K562 (cell line): ENCODE results near the gene AP3B2. TPM values are rescaled to one million over a fixed set of nuclear protein-coding genes. Genes with fewer than 3 reads are reported as not detected.

Source experiments
- ATAC-seq: fragments of 200-7000 bp; cut with Tn5 transposase; 3 replicates; pipeline ENCODE4 v1.9.1; 2020; ENCODE audit warnings: moderate library complexity
- BruUV-seq: library from RNA; stranded (reverse); fragments of 400-500 nt; replicated peaks from 2 replicates; lab custom pipeline; 2021; lab: Mats Ljungman, UMichigan
- CTCF ChIA-PET: fragments of 300-600 bp; formaldehyde crosslinking; extraction: SDS; loops from one replicate; lab custom pipeline; 2021; ENCODE audit warnings: low intra/inter-chr PET ratio; lab: Yijun Ruan, JAX
- POLR2A ChIA-PET: fragments of 300-600, 350-650 bp; sonication (Branson Sonifier 250); formaldehyde crosslinking; extraction: SDS; loops from one replicate; lab custom pipeline; 2021; ENCODE audit warnings: antibody characterized with exemption, inconsistent platforms; lab: Yijun Ruan, JAX
- DNase-seq, 4 experiments: peaks; one replicate each; pipeline versions ENCODE4 v3.0.0 to v3.0.0-alpha.2; 2011 to 2018; ENCODE audit warnings: low spot score in 3 of 4, mixed read lengths in 3 of 4; ENCODE audit errors: extremely low read depth in 1 of 4
- FAIRE-seq: peaks from 2 replicates; lab custom pipeline; 2011; peaks lifted over from hg19 to GRCh38; lab: Jason Lieb, UNC
- H2AFZ ChIP-seq: 2 replicates; pipeline ENCODE4 v1.6.0; 2011; ENCODE audit warnings: low read depth, low read length, control low read depth, inconsistent platforms
- H3K27ac ChIP-seq: fragments of 200-600 bp; 3 replicates; pipeline ENCODE4 v1.8.0; 2011; ENCODE audit warnings: low read depth, mild to moderate bottlenecking, control low read depth, inconsistent platforms, low read length, moderate library complexity, mixed read lengths; ENCODE audit errors: extremely low read depth
- H3K27me3 ChIP-seq, 2 experiments: fragments of 300-600 bp in 1 of 2; 2 replicates in 1 of 2; 3 replicates in 1 of 2; pipeline versions ENCODE4 v1.6.0 to v1.8.0; 2011; ENCODE audit warnings: inconsistent platforms in 2 of 2, low read length in 2 of 2, mild to moderate bottlenecking in 1 of 2, mixed read lengths in 1 of 2, moderate library complexity in 1 of 2; ENCODE audit not compliant: control insufficient read depth in 2 of 2, insufficient read depth in 2 of 2
- H3K36me3 ChIP-seq: fragments of 300-600 bp; 3 replicates; pipeline ENCODE4 v1.8.0; 2011; ENCODE audit warnings: mild to moderate bottlenecking, low read length, inconsistent platforms; ENCODE audit not compliant: control insufficient read depth, insufficient read depth
- H3K4me1 ChIP-seq, 2 experiments: fragments of 200-600 bp in 1 of 2; replicated peaks in 1 of 2; 2 replicates in 1 of 2; 3 replicates in 1 of 2; pipeline versions ENCODE4 v1.5.1 to v1.8.0; 2011; ENCODE audit warnings: inconsistent platforms in 2 of 2, low read length in 2 of 2, mild to moderate bottlenecking in 1 of 2, mixed read lengths in 1 of 2, moderate library complexity in 1 of 2; ENCODE audit not compliant: control insufficient read depth in 2 of 2, insufficient read depth in 2 of 2
- H3K4me2 ChIP-seq: 2 replicates; pipeline ENCODE4 v1.6.1; 2011; ENCODE audit warnings: low read length, control low read depth, inconsistent platforms, mixed read lengths; ENCODE audit not compliant: insufficient read depth
- H3K4me3 ChIP-seq: fragments of 200-600 bp; sonication (generic), shearing (Covaris generic); 2 replicates; pipeline ENCODE4 v1.5.1; 2016; ENCODE audit warnings: control low read depth, inconsistent platforms
- H3K79me2 ChIP-seq: fragments of 200-600 bp; 3 replicates; pipeline ENCODE4 v1.8.0; 2011; ENCODE audit warnings: low read length, inconsistent platforms; ENCODE audit not compliant: control insufficient read depth, insufficient read depth
- H3K9ac ChIP-seq, 2 experiments: 2 replicates each; pipeline versions ENCODE4 v1.6.0 to v1.6.1; 2011; ENCODE audit warnings: low read depth in 2 of 2, low read length in 2 of 2, control low read depth in 1 of 2, inconsistent platforms in 1 of 2, mild to moderate bottlenecking in 1 of 2, mixed read lengths in 1 of 2; ENCODE audit not compliant: insufficient read depth in 1 of 2
- H3K9me1 ChIP-seq: one replicate; pipeline ENCODE4 v1.6.0; 2011; ENCODE audit warnings: inconsistent platforms, mild to moderate bottlenecking, low read length, moderate library complexity; ENCODE audit not compliant: control insufficient read depth, insufficient read depth
- H3K9me3 ChIP-seq: replicated peaks from 2 replicates; pipeline ENCODE4 v1.5.1; 2011; ENCODE audit warnings: low read depth, low read length, inconsistent platforms; ENCODE audit not compliant: control insufficient read depth, insufficient read depth
- H4K20me1 ChIP-seq: replicated peaks from 2 replicates; pipeline ENCODE4 v1.6.1; 2011; ENCODE audit warnings: low read length, inconsistent platforms, mixed read lengths; ENCODE audit not compliant: control insufficient read depth, insufficient read depth
- CC2D1A ChIP-seq: fragments of 450-650 bp; IDR thresholded peaks from 2 replicates; pipeline ENCODE4 v1.6.1; 2017; ENCODE audit warnings: mild to moderate bottlenecking
- KAT2B ChIP-seq: IDR thresholded peaks from one replicate; pipeline ENCODE4 v1.6.1; 2012; ENCODE audit warnings: low read depth, mild to moderate bottlenecking, control low read depth, inconsistent platforms, low read length, moderate library complexity
- MEF2D ChIP-seq: conservative IDR thresholded peaks from 2 replicates; pipeline ENCODE4 v1.6.1; 2016; ENCODE audit warnings: low read depth, missing genetic modification characterization, missing compliant biosample characterization
- NFIC ChIP-seq: fragments of 450-650 bp; IDR thresholded peaks from 2 replicates; pipeline ENCODE4 v1.6.1; 2017; ENCODE audit warnings: mild to moderate bottlenecking, inconsistent platforms
- RBBP5 ChIP-seq: fragments of 200-600 bp; sonication (generic); IDR thresholded peaks from 2 replicates; pipeline ENCODE4 v1.6.1; 2012; ENCODE audit warnings: borderline replicate concordance, mild to moderate bottlenecking, low read length, control low read depth, inconsistent platforms; ENCODE audit not compliant: insufficient read depth, poor library complexity, severe bottlenecking
- RNF2 ChIP-seq: sonication (generic); IDR thresholded peaks from 2 replicates; pipeline ENCODE4 v1.6.1; 2016
- SIX5 ChIP-seq, 2 experiments: IDR thresholded peaks; 2 replicates each; pipeline ENCODE4 v1.6.1; 2011; ENCODE audit warnings: low read length in 2 of 2, borderline replicate concordance in 1 of 2, low read depth in 1 of 2, mild to moderate bottlenecking in 1 of 2, moderate library complexity in 1 of 2; ENCODE audit not compliant: insufficient read depth in 1 of 2
- TEAD4 ChIP-seq, 2 experiments: sonication (generic) in 1 of 2; formaldehyde crosslinking in 1 of 2; IDR thresholded peaks; 2 replicates each; pipeline versions ENCODE4 v1.6.1 to v1.8.0; 2012 to 2022; ENCODE audit warnings: borderline replicate concordance in 1 of 2, inconsistent platforms in 1 of 2, low read length in 1 of 2, mild to moderate bottlenecking in 1 of 2, missing genetic modification reagents in 1 of 2
- ZNF263 ChIP-seq: sonication (generic); formaldehyde crosslinking; IDR thresholded peaks from 2 replicates; pipeline ENCODE4 v1.8.0; 2022; ENCODE audit warnings: mild to moderate bottlenecking, missing genetic modification reagents, borderline replicate concordance
- WGBS: fragments of 100-300 bp; shearing (Covaris generic); methylation state at CpG from one replicate; pipeline ENCODE4 v1.1.6; 2016; ENCODE audit warnings: low coverage, mixed read lengths; ENCODE audit not compliant: insufficient coverage; ENCODE audit errors: missing lambda C conversion rate; 5-methylcytosine and 5-hydroxymethylcytosine counted together
- in situ Hi-C: fragments of 300-500 bp; cut with MboI; formaldehyde crosslinking; loops from 4 replicates; pipeline ENCODE4 v1.15.0; 2018; ENCODE audit warnings: inconsistent platforms, mixed read lengths
- intact Hi-C: fragments of 100-400 bp; cut with micrococcal nuclease; formaldehyde crosslinking; loops from 2 replicates; pipeline ENCODE4 v1.14.2; 2022
- polyA plus RNA-seq, 8 experiments: library from polyadenylated mRNA; depleted of rRNA in 4 of 8; stranded (reverse) in 5 of 8; unstranded in 3 of 8; fragments of >200 nt; fragmentation: Nextera tagmentation in 2 of 8; fragmentation: Illumina TruSeq in 1 of 8; extraction: Ambion mirVana in 2 of 8; extraction: Trizol in 1 of 8; gene quantifications; 2 replicates each; pipeline versions ENCODE4 v1.2.1 to v1.2.3, GENCODE V29; 2011 to 2014; ENCODE audit warnings: inconsistent platforms in 1 of 8, missing spikeins in 1 of 8
- total RNA-seq, 7 experiments: library from RNA; depleted of rRNA in 6 of 7; stranded (reverse); fragments of >200 nt in 6 of 7; fragmentation: Illumina TruSeq in 2 of 7; extraction: Trizol in 2 of 7; gene quantifications; 2 replicates each; pipeline versions ENCODE4 v1.2.1 to v1.2.3, GENCODE V29; 2011 to 2021; ENCODE audit warnings: low replicate concordance in 1 of 7

AP3B2 gene
- total and polyA plus RNA-seq, 9 of the 15 experiments (the other 6 are each of a cell fraction or from before 2014, with no cell fraction given): 0.03 to 0.15 (median 0.10) TPM; not detected in 2

GRCh38 chr15:82646250-82647044 lies 63.2 kb downstream of the AP3B2 start:
- WGBS: 4% methylated on average over 49 of the region's 56 CpGs
- peak; percentile 57 to 79 (median 70) for DNase-seq
- ChIA-PET POLR2A (interaction anchor here (0.6 to 2.8 kb wide), 10 partner anchors 8 to 158 kb away, joined by 3 to 12 read pairs (median 3); partner anchors contain the start of gene RPS17), CTCF (no interaction called here)
- intact Hi-C loops: loop anchor here (2.0 to 10.0 kb wide), 2 partner anchors 106 to 158 kb away; partner anchors contain the start of genes FSD2, RPS17 and WHAMM
- Histone ChIP-seq H3K9me3 (no peaks in the 10 kb centered on the region), H4K20me1 (no peaks in the 10 kb centered on the region), H3K27me3 (no peaks in the 10 kb centered on the region), H2AFZ (peak overlapping the region; percentile 84), H3K4me3 (peak overlapping the region; percentile 44), H3K4me2 (peak overlapping the region; percentile 83), H3K4me1 (peaks cover 45 to 60% of the 10 kb centered on the region in 2 experiments), H3K36me3 (no peaks in the 10 kb centered on the region), H3K9me1 (no peaks in the 10 kb centered on the region), H3K79me2 (peaks cover 57% of the 10 kb centered on the region), H3K27ac (peak overlapping the region; percentile 90), H3K9ac (peak overlapping the region; percentile 74 to 91)
- ATAC-seq: peak; percentile 70
- in situ Hi-C loops: no loop called here
- no peak for FAIRE-seq
- BruUV-seq: TSS peak; percentile 37
- TF ChIP-seq RBBP5: peak; percentile 20
- TF ChIP-seq ZNF263 (CRISPR knock-in tag): no peak
- no peak for TF ChIP-seq RNF2
- TF ChIP-seq SIX5 (IDR thresholded peaks at IDR 0.05; ENCODE audit: borderline replicate concordance in 1 of 2, insufficient read depth in 1 of 2, low read depth in 1 of 2, low read length in 2 of 2): no peak
- no peak for TF ChIP-seq MEF2D (tag)
- no peak for TF ChIP-seq CC2D1A
- TF ChIP-seq NFIC: peak; percentile 21; the same call in 1 of the 2 replicates
- TF ChIP-seq TEAD4 (IDR thresholded peaks at IDR 0.05; ENCODE audit: low read length): no peak
- no peak for TF ChIP-seq TEAD4 (CRISPR knock-in tag; IDR thresholded peaks at IDR 0.05; ENCODE audit: borderline replicate concordance)
- TF ChIP-seq KAT2B: no peak
